ENCODE results near the gene PRRT4.

PRRT4 gene

DNA sequence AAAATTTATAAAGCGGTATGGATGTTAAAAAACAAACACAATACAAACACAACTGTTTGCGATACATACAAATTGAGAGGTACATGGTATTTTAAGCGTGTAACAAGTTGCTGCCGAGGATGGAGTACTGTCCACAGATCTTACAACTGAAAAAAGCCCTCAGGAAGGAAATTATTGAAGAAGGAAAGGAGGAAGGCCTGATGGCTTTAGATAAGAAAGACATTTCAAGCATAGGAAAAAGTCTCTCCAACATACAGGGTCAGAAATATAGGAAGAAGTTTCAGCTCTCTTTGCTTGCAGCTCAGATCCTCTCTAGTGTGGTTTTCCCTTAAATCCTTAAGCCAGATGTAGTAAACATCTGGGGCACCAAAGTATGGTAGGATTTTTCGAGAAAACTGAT lies 42.8 kb downstream of the PRRT4 start:
- POLR2A ChIA-PET, result no interaction called here
- CTCF ChIA-PET, result no interaction called here
- no peak for DNase-seq (ENCODE audit: extremely low spot score)
- TF ChIP-seq, protein P1, sequence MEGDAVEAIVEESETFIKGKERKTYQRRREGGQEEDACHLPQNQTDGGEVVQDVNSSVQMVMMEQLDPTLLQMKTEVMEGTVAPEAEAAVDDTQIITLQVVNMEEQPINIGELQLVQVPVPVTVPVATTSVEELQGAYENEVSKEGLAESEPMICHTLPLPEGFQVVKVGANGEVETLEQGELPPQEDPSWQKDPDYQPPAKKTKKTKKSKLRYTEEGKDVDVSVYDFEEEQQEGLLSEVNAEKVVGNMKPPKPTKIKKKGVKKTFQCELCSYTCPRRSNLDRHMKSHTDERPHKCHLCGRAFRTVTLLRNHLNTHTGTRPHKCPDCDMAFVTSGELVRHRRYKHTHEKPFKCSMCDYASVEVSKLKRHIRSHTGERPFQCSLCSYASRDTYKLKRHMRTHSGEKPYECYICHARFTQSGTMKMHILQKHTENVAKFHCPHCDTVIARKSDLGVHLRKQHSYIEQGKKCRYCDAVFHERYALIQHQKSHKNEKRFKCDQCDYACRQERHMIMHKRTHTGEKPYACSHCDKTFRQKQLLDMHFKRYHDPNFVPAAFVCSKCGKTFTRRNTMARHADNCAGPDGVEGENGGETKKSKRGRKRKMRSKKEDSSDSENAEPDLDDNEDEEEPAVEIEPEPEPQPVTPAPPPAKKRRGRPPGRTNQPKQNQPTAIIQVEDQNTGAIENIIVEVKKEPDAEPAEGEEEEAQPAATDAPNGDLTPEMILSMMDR (IDR thresholded peaks at IDR 0.05; ENCODE audit: control extremely low read depth, extremely low read depth, low read depth, missing control alignments), result no peak

DNA sequence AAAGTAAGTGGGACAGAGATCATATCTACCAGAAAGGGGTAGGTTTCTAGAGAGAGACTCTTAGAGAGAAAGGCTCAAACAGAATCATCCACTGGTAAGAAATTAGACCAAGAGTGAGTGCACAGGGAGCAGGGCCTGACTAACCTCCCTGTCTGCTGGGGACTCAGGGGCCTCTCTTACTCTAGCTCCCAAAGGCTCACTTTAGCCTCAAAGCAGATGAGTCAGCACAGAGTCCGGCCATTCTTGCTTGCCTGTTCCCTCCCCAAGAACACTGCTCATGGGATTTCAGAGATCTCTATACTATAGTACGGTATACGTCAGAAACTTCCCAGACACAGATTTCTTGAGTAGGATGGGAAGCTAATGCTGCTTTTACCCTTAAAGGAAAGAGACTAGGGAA lies 50.5 kb downstream of the PRRT4 start:
- ChIA-PET CTCF (interaction anchor here (1.1 to 2.0 kb wide), 3 partner anchors 8 to 101 kb away, joined by 3 to 5 read pairs (median 3); no protein-coding TSS in a partner anchor), POLR2A (no interaction called here)
- TF ChIP-seq, protein P1 (IDR thresholded peaks at IDR 0.05; ENCODE audit: control extremely low read depth, extremely low read depth, low read depth, missing control alignments), result no peak
- no peak for DNase-seq (ENCODE audit: extremely low spot score)

DNA sequence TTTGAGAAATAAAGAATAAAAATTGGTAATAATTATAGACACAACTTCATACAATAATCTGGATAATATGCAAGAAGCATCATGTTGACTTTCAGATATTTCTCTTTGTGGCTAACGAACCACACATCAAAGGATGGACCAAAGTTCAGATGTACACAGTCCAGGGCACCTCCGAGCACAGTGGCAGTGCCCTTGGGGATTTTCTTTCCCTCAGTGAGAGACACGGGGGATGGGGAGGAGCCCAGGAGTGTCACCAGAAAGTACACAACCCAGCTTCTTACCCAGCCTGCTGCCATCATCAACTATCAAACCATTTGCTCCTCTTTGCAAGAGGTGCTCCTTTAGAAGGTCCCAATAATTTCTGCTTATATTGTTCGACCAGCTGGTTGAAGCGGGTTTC lies 51.0 kb downstream of the PRRT4 start:
- POLR2A ChIA-PET, result no interaction called here
- CTCF ChIA-PET, result interaction anchor here (0.9 to 2.0 kb wide), 3 partner anchors 12 to 101 kb away, joined by 3 to 5 read pairs (median 3); no protein-coding TSS in a partner anchor
- TF ChIP-seq, protein P1 (IDR thresholded peaks at IDR 0.05; ENCODE audit: control extremely low read depth, extremely low read depth, low read depth, missing control alignments), result no peak
- DNase-seq (ENCODE audit: extremely low spot score), result no peak

DNA sequence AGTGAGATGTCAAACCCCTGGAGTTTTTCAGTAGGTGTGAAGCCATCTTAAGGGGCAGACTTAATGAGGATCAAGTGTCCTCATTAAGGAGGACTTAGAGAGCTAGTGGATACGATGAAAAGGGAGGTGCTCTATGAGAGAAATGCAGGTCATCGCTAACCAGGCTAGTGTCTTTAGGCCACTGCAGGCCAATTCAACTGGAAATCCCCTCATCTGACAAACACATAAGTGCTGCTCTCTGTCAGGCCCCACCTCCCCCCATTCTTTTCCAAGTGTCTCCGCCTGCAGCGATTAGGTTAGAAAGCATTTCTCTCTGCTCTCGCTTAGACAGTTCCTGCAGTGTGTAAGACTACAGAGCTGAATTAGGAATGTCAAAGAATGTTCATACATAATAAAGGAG lies 51.5 kb downstream of the PRRT4 start:
- TF ChIP-seq, protein P1 (IDR thresholded peaks at IDR 0.05; ENCODE audit: control extremely low read depth, extremely low read depth, low read depth, missing control alignments), result no peak
- DNase-seq (ENCODE audit: extremely low spot score), result no peak
- ChIA-PET CTCF (interaction anchor here (0.9 to 2.0 kb wide), 2 partner anchors 12 to 28 kb away, joined by 3 to 5 read pairs; no protein-coding TSS in a partner anchor), POLR2A (no interaction called here)

DNA sequence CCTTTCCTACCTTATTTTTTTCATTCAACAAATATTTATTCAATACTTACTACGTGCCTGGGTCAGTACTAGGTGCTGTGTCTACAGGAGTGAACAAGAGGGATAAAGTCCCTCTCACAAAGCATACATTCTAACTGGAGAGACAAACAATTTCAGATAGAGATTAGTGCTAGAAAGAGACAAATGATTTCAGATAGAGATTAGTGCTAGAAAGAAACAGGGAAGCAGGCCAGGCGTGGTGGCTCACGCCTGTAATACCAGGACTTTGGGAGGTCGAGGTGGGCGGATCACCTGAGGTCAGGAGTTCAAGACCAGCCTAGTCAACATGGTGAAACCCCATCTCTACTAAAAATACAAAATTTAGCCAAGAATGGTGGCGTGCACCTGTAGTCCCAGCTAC lies 52.4 kb downstream of the PRRT4 start:
- CTCF ChIA-PET, result no interaction called here
- TF ChIP-seq, protein P1 (IDR thresholded peaks at IDR 0.05; ENCODE audit: control extremely low read depth, extremely low read depth, low read depth, missing control alignments), result no peak
- POLR2A ChIA-PET, result no interaction called here

DNA sequence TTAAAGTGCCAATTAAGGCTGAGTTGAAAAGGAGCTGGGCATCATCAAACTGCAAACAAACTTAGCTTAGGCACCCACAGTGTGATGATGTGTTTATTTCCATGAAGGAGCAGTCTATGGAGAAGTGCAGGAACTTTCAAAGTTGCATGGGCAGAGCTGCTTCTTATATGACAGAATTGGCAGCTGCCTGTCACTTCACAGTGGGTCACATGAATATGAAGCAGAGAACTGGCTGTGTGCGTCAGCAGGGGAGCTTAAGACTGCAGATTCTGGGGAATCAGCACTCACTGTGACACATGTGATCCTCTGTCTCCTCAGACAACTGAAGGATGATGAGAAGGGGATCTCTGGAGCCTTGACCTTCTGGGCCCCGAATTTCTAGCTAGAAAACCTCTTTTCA lies 54.4 kb downstream of the PRRT4 start:
- ChIA-PET CTCF (interaction anchor here (1.6 kb wide), 1 partner anchor 14 kb away, joined by 6 read pairs; no protein-coding TSS in a partner anchor), POLR2A (no interaction called here)
- no peak for DNase-seq (ENCODE audit: extremely low spot score)
- TF ChIP-seq, protein P1 (IDR thresholded peaks at IDR 0.05; ENCODE audit: control extremely low read depth, extremely low read depth, low read depth, missing control alignments), result no peak

More for the DNA sequence above, 52.4 kb downstream of the PRRT4 start:
- no peak for DNase-seq (ENCODE audit: extremely low spot score)

Measured in GM10248 (cell line).